Measurements from ENCODE around the gene KNDC1. TPM values are rescaled to one million over a fixed set of nuclear protein-coding genes. Genes with fewer than 3 reads are reported as not detected.
"Not testable (repeated sequence)": the region's sequence is repeated elsewhere in the genome, so short reads cannot be mapped to it uniquely, and the experiment has no call there.

KNDC1 gene
- total and polyA plus RNA-seq, 10 of the 15 experiments (the other 5 are each of a cell fraction or from before 2014, with no cell fraction given) = 0.03 to 0.11 (median 0.05) TPM; not detected in 7

DNA sequence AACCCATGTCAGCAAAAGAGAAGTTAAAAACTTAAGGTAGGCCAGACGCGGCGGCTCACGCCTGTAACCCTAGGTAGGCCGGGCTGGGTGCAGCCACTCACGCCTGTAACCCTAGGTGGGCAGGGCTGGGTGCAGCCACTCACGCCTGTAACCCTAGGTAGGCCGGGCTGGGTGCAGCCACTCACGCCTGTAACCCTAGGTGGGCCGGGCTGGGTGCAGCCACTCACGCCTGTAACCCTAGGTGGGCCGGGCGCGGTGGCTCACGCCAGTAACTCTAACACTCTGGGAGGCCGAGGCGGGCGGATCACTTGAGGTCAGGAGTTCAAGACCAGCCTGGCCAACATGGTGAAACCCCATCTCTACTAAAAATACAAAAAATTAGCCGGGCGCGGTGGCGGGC lies 61.7 kb downstream of the KNDC1 start:
- RAD21 ChIA-PET (ENCODE audit: unreplicated experiment); H3K9me3 ChIP-seq (replicated peaks; ENCODE audit: control insufficient read depth, insufficient read depth, low read length); H3K4me2 ChIP-seq (ENCODE audit: control insufficient read depth, insufficient read depth); H3K9ac ChIP-seq (ENCODE audit: control insufficient read depth, insufficient read depth, low read length); CTCF ChIA-PET; H3K27me3 ChIP-seq (replicated peaks in 1 of 2; ENCODE audit: control insufficient read depth in 2 of 2, insufficient read depth in 2 of 2, low read length in 1 of 2); H4K20me1 ChIP-seq (ENCODE audit: control insufficient read depth, insufficient read depth); intact Hi-C loops (cut with micrococcal nuclease; ENCODE audit: unreplicated experiment); SMC1A ChIA-PET (ENCODE audit: uncharacterized antibody, unreplicated experiment); H2AFZ ChIP-seq (ENCODE audit: control insufficient read depth, low read depth, low read length); H3K79me2 ChIP-seq (ENCODE audit: control insufficient read depth, insufficient read depth, low read length); H3K27ac ChIP-seq (ENCODE audit: control insufficient read depth, insufficient read depth); FAIRE-seq; BruUV-seq (replicated peaks); H3K36me3 ChIP-seq (ENCODE audit: control insufficient read depth in 2 of 2, insufficient read depth in 2 of 2, low read length in 1 of 2); DNase-seq (ENCODE audit: low read depth, low spot score); ATAC-seq; H3K4me1 ChIP-seq (ENCODE audit: control insufficient read depth, insufficient read depth, low read length); H3K4me3 ChIP-seq; in situ Hi-C loops (cut with MboI); POLR2A ChIA-PET: not testable (repeated sequence)
- WGBS (ENCODE audit: insufficient coverage, insufficient replicate concordance, low lambda C conversion rate, missing lambda C conversion rate) = 82% methylated on average over 18 of the region's 22 CpGs

- ATAC-seq (no peak), DNase-seq (ENCODE audit: low read depth, low spot score) (no peak), FAIRE-seq (no peak)
- Histone ChIP-seq H4K20me1 (ENCODE audit: control insufficient read depth, insufficient read depth) (no peaks in the 10 kb centered on the region), H3K27me3 (replicated peaks in 1 of 2; ENCODE audit: control insufficient read depth in 2 of 2, insufficient read depth in 2 of 2, low read length in 1 of 2) (peaks cover under 1 to 1% of the 10 kb centered on the region in 2 experiments; a peak in 1 of 4 replicates), H3K79me2 (ENCODE audit: control insufficient read depth, insufficient read depth, low read length) (no peaks in the 10 kb centered on the region), H3K27ac (ENCODE audit: control insufficient read depth, insufficient read depth) (no peak overlapping the region), H3K4me2 (ENCODE audit: control insufficient read depth, insufficient read depth) (no peak overlapping the region), H3K4me1 (ENCODE audit: control insufficient read depth, insufficient read depth, low read length) (no peaks in the 10 kb centered on the region), H3K9ac (ENCODE audit: control insufficient read depth, insufficient read depth, low read length) (no peak overlapping the region), H3K9me3 (replicated peaks; ENCODE audit: control insufficient read depth, insufficient read depth, low read length) (no peaks in the 10 kb centered on the region), H2AFZ (ENCODE audit: control insufficient read depth, low read depth, low read length) (no peak overlapping the region), H3K4me3 (no peak overlapping the region), H3K36me3 (ENCODE audit: control insufficient read depth in 2 of 2, insufficient read depth in 2 of 2, low read length in 1 of 2) (no peaks in the 10 kb centered on the region)
- in situ Hi-C loops (cut with MboI) (no loop called here), intact Hi-C loops (cut with micrococcal nuclease; ENCODE audit: unreplicated experiment) (no loop called here)
- ChIA-PET RAD21 (ENCODE audit: unreplicated experiment) (no interaction called here), CTCF (no interaction called here), SMC1A (ENCODE audit: uncharacterized antibody, unreplicated experiment) (no interaction called here), POLR2A (no interaction called here)
- TF ChIP-seq CHD4 (IDR thresholded peaks at IDR 0.05) = no peak
- TF ChIP-seq NR2C2 (IDR thresholded peaks at IDR 0.05; ENCODE audit: borderline replicate concordance, control insufficient read depth, insufficient read length, low read depth) = no peak
- TF ChIP-seq IRF4 (IDR thresholded peaks at IDR 0.05; ENCODE audit: low read depth, low read length) = no peak
- BruUV-seq (replicated peaks) = no TSS peak
- WGBS (ENCODE audit: insufficient coverage, insufficient replicate concordance, low lambda C conversion rate, missing lambda C conversion rate) = 44% methylated on average over 14 of the region's 14 CpGs
Observed at GRCh38 chr10:133224076-133224475, 64.1 kb downstream of the KNDC1 start.
